GM18526 (cell line): ENCODE results near the gene COG3.

ENCODE experiments used
- POLR2A ChIP-seq: IDR thresholded peaks from 3 replicates; pipeline ENCODE4 v1.6.1; 2011; ENCODE audit not compliant: insufficient read length; ENCODE audit errors: extremely low read depth

The COG3 gene

DNA sequence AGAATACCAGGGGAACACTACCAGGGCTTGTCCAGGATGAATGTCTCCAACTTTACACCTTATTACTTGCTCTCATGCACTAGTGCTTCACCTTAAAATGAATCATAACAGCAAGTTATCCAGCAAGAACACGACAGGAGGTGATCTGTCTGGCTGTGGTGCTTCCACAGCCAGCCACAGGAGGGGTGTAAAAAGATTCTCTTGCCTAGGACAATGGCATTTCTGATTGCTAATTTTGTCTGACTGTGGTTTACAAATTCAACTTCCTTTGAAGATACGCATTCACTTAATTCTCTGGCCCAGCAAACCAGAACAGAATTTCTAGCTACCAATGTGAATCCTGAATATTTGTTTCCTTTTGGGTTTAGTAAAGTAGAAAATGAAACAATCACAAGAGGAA lies 23.1 kb upstream of the COG3 start:
- no peak for TF ChIP-seq POLR2A

DNA sequence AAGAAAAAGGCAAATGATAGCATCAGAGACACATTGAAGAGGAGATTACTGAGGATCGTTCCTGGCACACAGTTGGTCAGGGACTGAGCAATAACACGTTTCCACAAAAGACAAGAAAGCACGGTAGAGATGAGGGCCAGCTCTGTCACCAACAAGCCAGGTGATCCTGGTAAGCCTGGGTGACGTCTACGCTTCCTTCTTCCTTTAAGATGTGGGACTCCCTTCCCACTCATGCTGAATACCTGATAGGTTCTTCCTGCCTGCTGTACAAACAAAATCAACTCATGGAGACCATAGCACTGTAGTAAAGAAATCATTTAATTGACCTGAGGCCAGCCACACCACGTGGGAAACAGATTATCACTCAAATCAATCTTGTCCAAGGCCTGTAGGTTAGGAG lies 19.7 kb upstream of the COG3 start:
- no peak for TF ChIP-seq POLR2A

DNA sequence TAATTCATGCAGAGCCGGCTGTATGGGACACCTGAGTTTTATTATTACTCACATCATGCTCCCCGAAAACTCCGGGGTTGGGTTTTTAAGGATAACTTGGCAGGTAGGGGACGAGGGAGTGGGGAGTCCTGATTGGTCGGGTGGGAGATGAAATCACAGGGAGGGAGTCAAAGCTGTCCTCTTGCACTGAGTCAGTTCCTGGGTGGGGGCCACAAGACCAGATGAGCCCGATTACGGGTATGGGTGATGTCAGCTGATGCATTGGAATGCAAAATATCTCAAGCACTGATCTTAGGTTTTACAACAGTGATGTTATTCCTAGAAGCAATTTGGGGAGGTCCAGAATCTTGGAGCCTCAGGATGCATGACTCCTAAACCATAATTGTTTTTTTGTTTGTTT lies 18.6 kb upstream of the COG3 start:
- TF ChIP-seq POLR2A = no peak

DNA sequence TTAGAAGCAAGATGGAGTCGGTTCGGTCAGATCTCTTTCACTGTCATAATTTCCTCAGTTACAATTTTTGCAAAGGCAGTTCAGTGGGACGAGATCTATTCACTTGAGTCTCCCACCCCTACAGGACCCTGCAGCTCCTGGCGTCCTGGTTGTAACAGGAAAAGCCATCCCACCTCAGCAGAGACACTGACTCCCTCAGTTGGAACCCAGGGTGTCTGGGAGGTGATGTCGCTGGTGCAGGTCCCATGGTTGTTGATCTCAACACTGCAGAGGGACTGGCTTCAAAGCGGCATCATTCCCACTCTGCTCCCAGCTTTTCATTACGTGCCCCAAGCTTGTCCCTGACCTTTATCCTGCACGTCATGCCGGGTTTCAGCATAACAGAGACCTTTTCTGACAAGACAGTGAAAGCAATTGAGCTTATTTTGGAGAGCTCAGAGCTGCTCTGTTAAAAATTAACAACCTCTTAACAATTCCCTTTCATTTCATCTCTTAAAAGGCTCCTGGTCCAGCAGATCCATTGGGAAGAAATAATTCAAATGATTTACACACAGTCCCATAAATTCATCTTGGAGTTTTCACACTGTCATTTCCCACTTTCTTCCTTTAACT lies 17.6 kb upstream of the COG3 start:
- no peak for TF ChIP-seq POLR2A

DNA sequence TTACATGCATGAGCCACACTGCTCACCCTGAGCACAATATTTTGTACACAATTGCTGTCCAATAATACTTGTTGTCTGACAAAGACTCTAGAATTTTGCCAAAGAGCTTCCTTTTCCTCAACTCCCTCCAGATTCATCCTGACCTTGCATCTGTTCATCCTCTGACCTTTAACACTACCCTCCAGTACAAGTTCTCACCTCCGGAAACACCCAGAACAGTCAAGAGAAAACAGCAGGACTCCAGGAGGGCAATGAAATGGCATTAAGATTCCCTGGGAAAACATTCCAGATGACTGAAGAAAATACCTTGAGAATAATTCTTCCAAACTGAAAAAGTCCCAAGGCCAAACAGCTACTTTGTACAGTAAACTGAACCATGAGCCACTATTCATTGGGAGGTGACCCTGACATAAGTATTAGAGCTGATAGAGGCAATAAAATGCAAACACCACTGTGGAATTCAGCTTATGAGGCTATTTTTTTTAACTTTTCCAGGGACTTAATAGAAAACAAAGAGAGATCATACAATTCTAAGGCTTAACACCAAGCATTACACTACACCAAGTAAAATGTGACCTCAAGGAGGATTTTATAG lies 15.7 kb upstream of the COG3 start:
- no peak for TF ChIP-seq POLR2A

DNA sequence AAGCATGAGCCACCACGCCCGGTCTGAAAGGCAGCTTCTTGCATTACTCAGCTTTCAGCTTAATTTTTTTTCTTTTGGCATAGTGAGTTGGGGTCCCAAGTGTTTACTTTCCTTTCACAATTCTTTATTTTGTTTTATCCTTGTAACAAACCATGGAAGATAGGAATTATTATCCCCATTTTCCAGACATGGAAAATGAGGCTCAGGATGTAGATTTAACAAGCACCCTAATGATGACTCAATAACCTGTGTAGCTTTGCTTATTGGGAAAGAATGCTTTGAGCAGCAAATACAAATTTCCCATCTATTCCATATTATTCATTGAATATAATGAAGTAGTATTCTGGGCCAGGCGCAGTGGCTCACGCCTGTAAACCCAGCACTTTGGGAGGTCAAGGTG lies 13.5 kb upstream of the COG3 start:
- no peak for TF ChIP-seq POLR2A

DNA sequence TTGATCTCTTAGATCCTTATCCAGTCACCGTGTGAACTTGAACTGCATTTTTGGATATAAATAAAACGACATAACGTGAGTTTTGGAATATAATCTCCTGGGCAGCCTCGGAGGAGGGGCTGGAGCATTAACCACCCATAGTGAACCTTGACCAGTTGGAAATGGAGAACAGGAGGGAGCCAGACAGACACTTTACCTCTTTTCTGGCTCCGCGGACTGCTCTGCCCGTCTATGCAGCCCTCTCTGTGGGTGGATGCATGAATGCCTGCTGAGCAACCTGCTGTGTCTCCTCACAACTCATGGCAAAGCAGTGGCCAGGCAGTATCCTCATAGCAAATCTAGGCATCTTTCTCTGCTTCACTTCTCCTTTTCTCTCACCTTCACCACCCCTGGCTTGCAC lies 10.5 kb upstream of the COG3 start:
- no peak for TF ChIP-seq POLR2A

DNA sequence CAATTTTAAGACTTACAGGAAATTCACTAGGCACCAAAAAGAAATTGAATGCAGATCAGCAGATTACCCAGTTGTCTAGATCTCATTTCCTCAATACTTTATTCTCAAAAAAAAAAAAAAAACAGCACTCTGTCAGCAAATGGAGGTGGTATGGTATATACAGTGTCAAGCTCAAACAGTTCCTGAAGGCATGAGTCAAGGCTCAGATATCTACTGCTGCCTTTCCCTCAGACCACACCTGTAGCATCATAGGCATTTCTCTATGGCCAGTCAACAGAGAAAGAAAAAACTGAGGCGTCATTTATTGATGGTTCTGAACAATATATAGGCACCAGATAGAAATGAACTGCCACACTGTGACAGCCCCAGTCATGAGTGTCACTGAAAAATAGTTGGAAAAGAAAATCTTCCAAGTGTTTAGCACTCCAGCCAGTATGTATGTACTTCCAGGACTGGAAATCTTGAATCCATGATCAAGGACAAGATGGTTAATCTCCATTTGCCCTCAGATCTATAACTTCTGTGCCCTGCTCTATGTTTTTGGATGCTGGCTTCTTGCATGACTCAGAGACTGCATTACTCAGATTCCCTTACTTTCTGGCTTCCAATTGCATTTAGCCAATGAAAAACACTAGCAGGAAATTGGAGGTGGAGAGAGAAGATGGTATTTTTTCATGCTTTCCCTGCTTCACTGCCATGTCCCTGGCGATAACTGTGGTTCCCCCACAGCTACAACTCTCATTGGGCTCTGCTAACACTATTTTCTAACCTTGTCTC lies 8.4 kb upstream of the COG3 start:
- no peak for TF ChIP-seq POLR2A

DNA sequence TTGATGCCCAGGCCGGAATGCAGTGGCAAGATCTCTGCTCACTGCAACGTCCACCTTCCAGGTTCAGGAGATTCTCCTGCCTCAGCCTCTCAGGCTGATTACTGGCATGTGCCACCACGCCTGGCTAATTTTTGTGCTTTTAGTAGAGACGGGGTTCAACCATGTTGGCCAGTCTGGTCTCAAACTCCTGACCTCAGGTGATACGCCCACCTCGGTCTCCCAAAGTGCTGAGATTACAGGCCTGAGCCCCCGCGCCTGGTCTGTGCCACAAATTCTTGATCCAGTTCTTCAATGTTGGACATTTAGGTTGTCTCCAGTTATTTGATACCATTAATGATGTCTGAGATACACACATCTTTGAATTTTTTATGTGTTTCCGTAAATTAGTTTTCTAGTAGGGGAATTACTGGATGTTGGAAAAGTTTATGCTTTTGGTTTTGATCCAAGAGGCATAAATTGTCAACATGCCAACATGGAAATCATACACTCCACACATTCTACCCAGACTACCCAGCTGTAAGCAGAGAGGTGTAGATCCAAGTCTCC lies 525 bp upstream of the COG3 start:
- TF ChIP-seq POLR2A = no peak

DNA sequence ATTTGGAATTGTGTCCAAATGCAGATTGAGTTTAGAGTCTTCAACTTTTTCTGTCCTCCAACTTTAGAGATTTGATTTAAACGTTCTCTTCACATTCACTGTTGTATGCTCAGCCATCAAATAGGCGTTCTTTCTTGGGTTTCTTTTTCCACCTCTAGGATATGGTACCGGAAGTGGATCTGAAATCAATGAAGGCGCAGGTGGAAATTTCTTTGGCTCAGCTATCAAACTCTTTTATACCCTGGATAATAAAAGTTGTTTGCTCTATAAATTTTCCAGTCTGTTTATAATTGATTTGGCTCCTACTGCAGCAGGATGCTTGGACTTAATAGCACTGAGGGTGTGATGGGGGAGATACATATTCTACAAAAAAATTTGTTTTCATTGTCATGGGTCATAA lies 1.6 kb downstream of the COG3 start:
- TF ChIP-seq POLR2A = no peak

DNA sequence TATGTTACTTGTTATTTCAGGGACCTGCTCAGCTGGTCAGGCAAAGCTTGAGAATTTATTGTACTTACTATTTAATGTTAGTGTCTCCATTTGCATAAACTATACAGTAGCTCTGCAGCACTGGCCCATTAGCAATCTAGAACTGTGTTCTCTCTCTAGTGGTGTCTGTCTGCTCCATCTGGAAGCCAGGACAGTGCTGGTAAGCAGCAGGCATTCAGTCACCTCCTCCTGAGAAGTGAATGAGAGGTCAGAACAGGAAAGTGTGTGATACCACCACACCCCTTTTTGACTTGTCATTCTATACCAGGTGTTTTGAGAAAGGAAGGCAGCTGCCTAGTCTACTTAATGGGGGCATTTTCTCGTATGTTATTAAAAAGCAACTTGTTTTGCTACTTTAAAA lies 3.9 kb downstream of the COG3 start:
- TF ChIP-seq POLR2A = no peak

DNA sequence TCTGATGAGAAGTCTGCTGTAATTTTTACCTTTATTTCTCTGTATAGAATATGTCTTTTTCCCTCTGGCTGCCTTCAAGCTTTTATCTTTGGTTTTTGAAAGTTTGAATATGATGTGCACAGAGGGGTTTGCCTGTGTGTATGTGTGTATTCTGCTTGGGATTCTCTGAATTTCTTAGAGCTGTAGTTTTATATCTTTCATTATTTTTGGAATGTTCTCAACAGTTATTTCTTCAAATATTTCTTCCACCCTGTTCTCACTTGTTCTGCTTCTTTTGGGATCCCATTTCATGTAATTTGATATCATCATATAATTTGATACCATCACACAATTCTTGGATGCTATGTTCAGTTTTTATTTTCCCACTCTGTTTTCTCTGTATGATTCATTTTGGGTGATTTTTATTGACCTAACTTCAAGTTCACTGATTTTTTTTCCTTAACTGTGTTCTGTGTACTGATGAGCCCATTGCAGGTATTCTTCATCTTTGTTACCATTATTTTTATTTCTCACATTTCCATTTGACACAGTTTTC lies 7.5 kb downstream of the COG3 start:
- TF ChIP-seq POLR2A = no peak

DNA sequence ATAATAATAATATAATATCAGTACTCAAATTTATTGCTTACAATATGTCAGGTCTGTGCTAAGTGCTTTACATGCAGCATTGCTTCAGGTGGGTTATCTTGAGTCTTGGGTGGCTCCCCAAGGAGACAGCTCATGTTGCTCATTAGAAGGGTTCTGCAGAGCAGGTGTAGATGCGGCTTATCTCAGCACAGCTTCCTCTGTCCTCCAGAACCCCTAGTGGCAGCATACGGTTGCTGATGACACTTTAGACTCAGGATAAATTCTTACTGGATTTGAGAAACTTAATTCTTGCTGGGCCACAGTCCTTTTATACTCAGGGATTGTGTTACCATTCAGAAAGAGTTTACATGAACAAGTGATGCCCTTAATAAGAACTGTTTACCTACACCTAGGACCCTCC lies 8.9 kb downstream of the COG3 start:
- no peak for TF ChIP-seq POLR2A

DNA sequence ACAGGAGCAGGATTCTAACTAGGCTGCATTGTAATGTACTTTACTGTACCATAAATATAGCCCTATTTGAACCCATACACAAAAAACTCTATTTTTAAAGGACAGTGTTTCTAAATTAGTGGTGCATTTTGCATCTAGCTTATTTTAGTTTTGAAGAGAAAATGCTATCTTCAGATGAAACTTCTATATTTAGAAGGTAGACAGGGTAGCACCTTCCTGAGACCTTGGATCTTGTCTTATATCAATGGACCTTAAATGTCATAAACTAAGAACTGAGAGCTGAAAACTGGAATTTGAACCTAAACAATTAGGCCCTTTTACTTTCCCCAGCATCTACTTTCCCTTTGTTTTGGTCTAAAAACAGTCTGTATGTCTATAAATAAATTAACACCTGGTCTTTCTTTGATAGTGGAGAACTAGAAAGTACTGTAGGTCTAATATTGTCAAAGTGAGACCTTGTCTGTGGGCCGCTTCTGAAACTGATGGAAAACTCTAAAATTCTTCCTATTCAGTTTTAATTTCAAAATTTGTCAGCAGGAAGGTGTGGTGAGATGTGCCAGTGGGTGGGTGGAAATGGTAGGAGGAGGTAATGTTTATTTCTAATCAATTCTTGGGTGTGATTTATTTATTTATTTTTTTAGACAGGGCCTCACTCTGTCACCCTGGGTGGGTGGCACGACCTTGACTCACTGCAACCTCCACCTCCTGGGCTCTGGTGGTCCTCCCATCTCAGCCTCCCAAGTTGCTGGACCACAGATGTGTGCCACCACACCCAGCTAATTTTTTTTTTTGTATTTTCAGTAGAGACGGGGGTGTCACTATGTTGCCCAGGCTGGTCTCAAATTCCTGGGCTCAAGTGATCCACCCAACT lies 10.1 kb downstream of the COG3 start:
- TF ChIP-seq POLR2A = no peak

DNA sequence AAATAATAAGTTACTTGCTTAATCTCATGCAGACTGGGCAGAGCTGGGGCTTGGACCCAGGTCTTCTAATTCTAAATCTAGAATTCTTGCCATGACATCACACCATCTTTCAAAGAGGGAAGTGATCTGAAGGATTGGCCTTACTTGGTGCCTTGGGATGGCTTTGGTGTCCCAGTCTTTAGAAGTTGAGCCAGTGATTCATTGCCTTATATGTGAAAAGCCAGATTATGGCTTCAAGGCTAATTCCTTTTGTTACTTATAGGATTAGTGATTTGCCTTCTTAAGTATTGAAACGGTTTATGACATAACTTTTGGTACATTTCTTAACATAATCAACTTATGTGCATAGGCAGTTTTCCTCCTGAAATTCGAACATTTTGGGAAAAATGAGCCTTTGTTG lies 14.9 kb downstream of the COG3 start:
- TF ChIP-seq POLR2A = no peak
